Epithelial cell of proximal tubule (primary cell): ENCODE results near the gene SLC35E4. TPM values are rescaled to one million over a fixed set of nuclear protein-coding genes. Genes with fewer than 3 reads are reported as not detected.

Experiments used
- DNase-seq: peaks from one replicate; pipeline ENCODE4 v3.0.0-alpha.2; 2011; ENCODE audit warnings: low read depth
- H3K4me3 ChIP-seq: 2 replicates; pipeline ENCODE4 v1.5.1; 2011; ENCODE audit warnings: low read depth, mild to moderate bottlenecking, low read length
- total RNA-seq: library from RNA; depleted of rRNA; stranded (reverse); fragments of >200 nt; gene quantifications from 2 replicates; pipeline ENCODE4 v1.2.3, GENCODE V29; 2015
- TF ChIP-seq, protein P1 (sequence below): conservative IDR thresholded peaks from 2 replicates; pipeline ENCODE4 v1.5.1; 2012; ENCODE audit warnings: low read depth, mild to moderate bottlenecking, low read length

The SLC35E4 gene
- total RNA-seq, 1 donor from 2014 or later = 10.7 TPM

DNA sequence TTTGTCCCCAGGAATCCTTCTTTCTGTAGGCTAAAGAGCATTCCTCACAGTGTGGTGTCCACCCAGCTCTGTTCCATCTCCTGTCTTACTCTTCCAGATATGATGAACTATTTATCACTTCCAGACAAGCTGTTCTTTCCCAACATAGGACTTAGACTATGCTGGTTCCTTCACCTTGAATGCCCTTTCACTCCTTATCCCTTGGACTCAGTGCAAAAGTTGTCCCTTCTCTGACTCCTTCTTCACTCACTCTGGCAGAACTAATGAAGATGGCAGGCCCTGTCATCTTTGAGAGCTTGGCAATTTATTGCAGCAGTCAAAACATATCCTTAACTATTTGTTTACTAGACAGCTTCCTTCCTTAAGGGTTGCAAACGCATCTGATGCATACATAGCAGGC, 55.6 kb downstream of the SLC35E4 start:
- TF ChIP-seq, protein P1, sequence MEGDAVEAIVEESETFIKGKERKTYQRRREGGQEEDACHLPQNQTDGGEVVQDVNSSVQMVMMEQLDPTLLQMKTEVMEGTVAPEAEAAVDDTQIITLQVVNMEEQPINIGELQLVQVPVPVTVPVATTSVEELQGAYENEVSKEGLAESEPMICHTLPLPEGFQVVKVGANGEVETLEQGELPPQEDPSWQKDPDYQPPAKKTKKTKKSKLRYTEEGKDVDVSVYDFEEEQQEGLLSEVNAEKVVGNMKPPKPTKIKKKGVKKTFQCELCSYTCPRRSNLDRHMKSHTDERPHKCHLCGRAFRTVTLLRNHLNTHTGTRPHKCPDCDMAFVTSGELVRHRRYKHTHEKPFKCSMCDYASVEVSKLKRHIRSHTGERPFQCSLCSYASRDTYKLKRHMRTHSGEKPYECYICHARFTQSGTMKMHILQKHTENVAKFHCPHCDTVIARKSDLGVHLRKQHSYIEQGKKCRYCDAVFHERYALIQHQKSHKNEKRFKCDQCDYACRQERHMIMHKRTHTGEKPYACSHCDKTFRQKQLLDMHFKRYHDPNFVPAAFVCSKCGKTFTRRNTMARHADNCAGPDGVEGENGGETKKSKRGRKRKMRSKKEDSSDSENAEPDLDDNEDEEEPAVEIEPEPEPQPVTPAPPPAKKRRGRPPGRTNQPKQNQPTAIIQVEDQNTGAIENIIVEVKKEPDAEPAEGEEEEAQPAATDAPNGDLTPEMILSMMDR = no peak
- no peak for DNase-seq
- no peak overlapping the region for H3K4me3 ChIP-seq

DNA sequence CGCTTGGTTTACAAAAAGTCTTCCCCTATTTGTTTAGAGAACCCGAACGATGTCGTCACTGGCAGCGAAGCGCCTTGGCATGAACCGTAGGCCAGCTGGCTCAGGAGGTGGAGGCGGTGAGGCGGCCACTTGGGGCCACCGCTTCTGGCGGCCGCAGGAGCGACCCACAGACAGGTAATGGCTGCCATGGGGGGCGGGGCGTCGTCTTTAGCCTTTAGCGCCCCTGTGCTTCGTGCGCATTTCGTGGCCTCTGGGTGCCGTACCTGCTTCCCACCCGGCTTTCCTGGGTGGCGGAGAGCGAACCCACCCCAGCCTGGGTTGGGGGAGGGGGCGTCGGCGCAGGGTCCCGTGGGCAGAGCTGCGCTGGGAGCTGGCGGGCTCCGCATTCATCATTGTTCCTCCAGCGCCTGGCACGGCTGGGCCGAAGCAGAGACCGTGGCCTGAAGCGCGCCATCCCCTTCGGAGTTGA, 58.6 kb downstream of the SLC35E4 start:
- TF ChIP-seq, protein P1 = no peak
- no peak for DNase-seq

DNA sequence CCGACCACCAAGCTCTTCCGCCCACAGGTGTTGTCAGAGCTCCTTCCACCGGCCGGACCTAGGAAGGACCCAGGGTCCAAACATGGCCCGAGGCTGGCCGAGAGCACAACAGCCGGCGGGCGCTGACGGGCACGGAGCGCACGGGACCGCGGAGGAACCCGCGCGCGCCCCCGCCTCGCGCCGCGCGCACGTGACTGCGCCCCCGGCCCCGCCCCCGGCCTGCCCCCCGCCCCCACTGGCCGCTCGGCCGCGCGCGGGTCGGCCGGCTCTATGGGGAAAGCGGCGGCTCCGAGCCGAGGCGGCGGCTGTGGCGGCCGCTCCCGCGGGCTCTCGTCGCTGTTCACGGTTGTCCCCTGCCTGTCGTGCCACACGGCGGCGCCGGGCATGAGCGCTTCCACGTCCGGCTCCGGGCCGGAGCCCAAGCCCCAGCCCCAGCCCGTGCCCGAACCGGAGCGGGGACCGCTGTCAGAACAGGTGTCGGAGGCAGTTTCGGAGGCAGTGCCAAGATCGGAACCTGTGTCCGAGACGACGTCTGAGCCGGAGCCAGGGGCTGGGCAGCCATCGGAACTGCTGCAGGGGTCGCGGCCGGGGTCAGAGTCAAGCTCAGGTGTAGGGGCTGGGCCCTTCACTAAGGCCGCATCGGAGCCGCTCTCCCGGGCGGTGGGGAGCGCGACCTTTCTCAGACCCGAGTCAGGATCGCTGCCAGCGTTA, 59.2 kb downstream of the SLC35E4 start, which contains the start of gene OSBP2:
TSS of gene OSBP2 (plus strand) at position 235 of the 711 bp plus-strand sequence. CDS start at position 271, 36 bp downstream.
- H3K4me3 ChIP-seq = peak within 1 kb of the TSS; percentile 66
- TF ChIP-seq, protein P1 = no peak
- DNase-seq = no peak

More for the DNA sequence above, 58.6 kb downstream of the SLC35E4 start:
- peak overlapping the region; percentile 66 for H3K4me3 ChIP-seq

DNA sequence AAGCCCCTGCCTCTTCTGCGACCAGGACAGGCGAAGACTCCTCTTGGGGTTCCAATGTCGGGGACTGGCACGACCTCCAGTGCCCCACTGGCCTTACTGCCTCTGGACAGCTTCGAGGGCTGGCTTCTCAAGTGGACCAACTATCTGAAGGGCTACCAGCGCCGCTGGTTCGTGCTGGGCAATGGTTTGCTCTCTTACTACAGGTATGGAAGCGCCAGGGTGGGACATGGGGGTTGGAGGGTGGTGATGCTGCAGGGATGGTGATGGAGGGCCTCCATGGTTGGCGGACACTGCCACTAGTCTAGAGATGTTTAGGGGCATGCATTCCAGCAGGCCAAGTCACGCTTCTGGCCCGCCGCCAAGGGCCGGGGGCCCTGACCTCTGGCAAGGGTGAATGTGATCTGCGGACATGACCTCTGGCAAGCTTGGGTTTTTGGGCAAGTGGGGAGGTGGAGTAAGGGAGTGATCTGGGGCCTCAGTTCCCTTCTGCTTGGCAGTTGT, 59.8 kb downstream of the SLC35E4 start:
- no peak for DNase-seq
- H3K4me3 ChIP-seq = peak overlapping the region; percentile 60
- TF ChIP-seq, protein P1 = no peak

DNA sequence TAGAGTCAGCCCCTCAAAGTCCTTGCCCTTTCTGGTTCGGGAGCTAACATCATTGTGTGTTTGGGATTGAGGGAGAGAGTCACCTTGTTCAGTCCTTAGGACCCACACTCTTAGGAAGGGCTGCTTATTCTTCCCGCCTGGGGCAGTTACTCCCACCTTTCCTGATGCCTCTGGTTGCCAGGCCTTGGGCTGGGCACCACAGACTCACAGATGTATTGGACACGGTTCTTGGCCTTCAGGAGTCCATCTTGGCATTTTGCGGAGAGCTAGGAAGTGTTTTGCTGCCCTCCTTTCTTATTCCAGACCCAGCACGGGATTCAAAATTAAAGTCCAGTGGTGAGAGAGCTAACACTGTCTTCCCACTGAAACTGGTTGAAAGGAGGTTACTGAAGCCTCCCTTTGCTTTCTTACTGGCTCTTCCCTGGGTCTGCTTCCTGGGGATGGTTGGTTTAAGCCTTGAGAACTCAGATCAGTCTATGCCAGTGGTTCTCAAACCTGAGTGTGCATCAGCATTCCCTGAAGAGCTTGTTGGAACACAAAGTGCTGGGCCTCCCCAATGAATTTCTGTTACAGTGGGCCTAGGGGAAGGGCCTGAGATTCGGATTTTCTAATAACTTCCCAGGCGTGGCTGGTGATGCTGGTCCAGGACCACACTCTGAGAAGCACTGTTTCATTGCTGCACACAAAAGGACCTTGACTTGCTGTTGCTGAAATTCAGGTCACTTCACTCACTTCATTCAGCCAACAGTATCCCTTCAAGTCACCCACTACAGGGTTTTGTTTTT, 60.5 kb downstream of the SLC35E4 start:
- no peak overlapping the region for H3K4me3 ChIP-seq
- TF ChIP-seq, protein P1 = no peak
- no peak for DNase-seq

Other genes starting within 250 kb of the SLC35E4 start
- gene RNF215, start 248.4 kb upstream of the SLC35E4 start, total RNA-seq = 19.2 and 28.0 TPM in 2 replicates
- gene SEC14L2, start 238.8 kb upstream of the SLC35E4 start, total RNA-seq = 36.2 and 49.6 TPM in 2 replicates
- gene MTFP1, start 210.0 kb upstream of the SLC35E4 start, total RNA-seq = 79.7 and 115 TPM in 2 replicates
- gene SEC14L3, start 163.8 kb upstream of the SLC35E4 start, total RNA-seq = not detected in 2 replicates
- gene SEC14L4, start 130.1 kb upstream of the SLC35E4 start, total RNA-seq = 0.07 TPM in 1 of 2 replicates, not detected in the other
- 2.1 and 11.6 TPM in 2 replicates for gene SEC14L6, start 89.0 kb upstream of the SLC35E4 start, total RNA-seq
- gene GAL3ST1, start 61.1 kb upstream of the SLC35E4 start, total RNA-seq = 4.1 and 11.4 TPM in 2 replicates
- 97.5 and 123 TPM in 2 replicates for gene PES1, start 43.9 kb upstream of the SLC35E4 start, total RNA-seq
- gene TCN2, start 28.6 kb upstream of the SLC35E4 start, total RNA-seq = 6.9 and 9.0 TPM in 2 replicates
- 5.2 and 11.5 TPM in 2 replicates for gene DUSP18, start 32.1 kb downstream of the SLC35E4 start, total RNA-seq
- 1.3 and 1.7 TPM in 2 replicates for gene OSBP2, start 59.1 kb downstream of the SLC35E4 start, total RNA-seq